Activated T-helper 17 cell treated with anti-CD3 and anti-CD28 coated beads, Interleukin-2, amount 50 U/mL, for 72 hours (primary cell): Measurements from ENCODE around the gene TPTE. TPM values are rescaled to one million over a fixed set of nuclear protein-coding genes. Genes with fewer than 3 reads are reported as not detected.
"Not testable (repeated sequence)": the region's sequence is repeated elsewhere in the genome, so short reads cannot be mapped to it uniquely, and the experiment has no call there.

Experiments used
- ATAC-seq: fragments of 150-1000 bp; cut with Tn5 transposase; replicated peaks from 2 replicates; pipeline ENCODE4 v1.10.0; 2021; ENCODE audit warnings: mild to moderate bottlenecking, moderate library complexity
- H3K27ac Mint-ChIP-seq: one replicate; pipeline ENCODE4 v1.8.0; 2022; ENCODE audit warnings: mixed read lengths
- H3K27me3 Mint-ChIP-seq: one replicate; pipeline ENCODE4 v1.8.0; 2022; ENCODE audit warnings: mixed read lengths
- H3K36me3 Mint-ChIP-seq: one replicate; pipeline ENCODE4 v1.8.0; 2022; ENCODE audit warnings: low read depth, mild to moderate bottlenecking, mixed read lengths
- H3K4me1 Mint-ChIP-seq: one replicate; pipeline ENCODE4 v1.8.0; 2022; ENCODE audit warnings: mixed read lengths
- H3K4me3 Mint-ChIP-seq: one replicate; pipeline ENCODE4 v1.8.0; 2022; ENCODE audit warnings: mild to moderate bottlenecking, mixed read lengths
- H3K9me3 Mint-ChIP-seq: one replicate; pipeline ENCODE4 v1.8.0; 2022; ENCODE audit warnings: mixed read lengths
- total RNA-seq, 2 donors: library from RNA; stranded (reverse); gene quantifications; one replicate each; pipeline ENCODE4 v1.2.3, GENCODE V29; 2022

Gene TPTE
- total RNA-seq, 2 donors from 2014 or later = not detected

GRCh38 chr21:10639746-10640145 lies 118.4 kb downstream of the TPTE start:
- H3K27me3 Mint-ChIP-seq, H3K27ac Mint-ChIP-seq, H3K36me3 Mint-ChIP-seq, H3K4me3 Mint-ChIP-seq, H3K4me1 Mint-ChIP-seq, H3K9me3 Mint-ChIP-seq, ATAC-seq: not testable (repeated sequence)

- no peak for ATAC-seq
- H3K27ac Mint-ChIP-seq = no peak overlapping the region
- H3K4me3 Mint-ChIP-seq = no peak overlapping the region
Measured at GRCh38 chr21:10640446-10640845, 119.1 kb downstream of the TPTE start.

GRCh38 chr21:10641107-10641506 lies 119.7 kb downstream of the TPTE start:
- Mint-ChIP-seq H3K4me1 (no peaks in the 10 kb centered on the region), H3K9me3 (no peaks in the 10 kb centered on the region), H3K4me3 (no peak overlapping the region), H3K27me3 (no peaks in the 10 kb centered on the region), H3K27ac (no peak overlapping the region), H3K36me3 (no peaks in the 10 kb centered on the region)
- peak; percentile 23 for ATAC-seq

More at GRCh38 chr21:10640446-10640845, 119.1 kb downstream of the TPTE start:
- Mint-ChIP-seq H3K27me3 (no peaks in the 10 kb centered on the region), H3K9me3 (no peaks in the 10 kb centered on the region), H3K4me1 (no peaks in the 10 kb centered on the region), H3K36me3 (no peaks in the 10 kb centered on the region)

- H3K4me1 Mint-ChIP-seq, H3K4me3 Mint-ChIP-seq, ATAC-seq, H3K9me3 Mint-ChIP-seq, H3K27ac Mint-ChIP-seq, H3K36me3 Mint-ChIP-seq, H3K27me3 Mint-ChIP-seq: not testable (repeated sequence)
Measured at GRCh38 chr21:10645667-10646066, 124.3 kb downstream of the TPTE start.

GRCh38 chr21:10649350-10650149 lies 128.2 kb downstream of the TPTE start:
- not testable (repeated sequence) for H3K4me3 Mint-ChIP-seq, H3K36me3 Mint-ChIP-seq, H3K27ac Mint-ChIP-seq, H3K4me1 Mint-ChIP-seq, H3K9me3 Mint-ChIP-seq, H3K27me3 Mint-ChIP-seq
- ATAC-seq = peak; percentile 90

GRCh38 chr21:10650297-10650696 lies 128.9 kb downstream of the TPTE start:
- not testable (repeated sequence) for H3K27ac Mint-ChIP-seq, H3K4me3 Mint-ChIP-seq

More at GRCh38 chr21:10650297-10650696, 128.9 kb downstream of the TPTE start:
- H3K9me3 Mint-ChIP-seq, H3K4me1 Mint-ChIP-seq, H3K36me3 Mint-ChIP-seq, H3K27me3 Mint-ChIP-seq, ATAC-seq: not testable (repeated sequence)
